NCI-H345 treated with DMSO at 0.1 percent for 48 hours (cell line): ENCODE results near the gene DUSP28.

Experiments
- DNase-seq: peaks from one replicate; lab custom pipeline; 2025; ENCODE audit not compliant: unreplicated experiment; lab: John Stamatoyannopoulos, UW

Gene DUSP28

GRCh38 chr2:240572141-240573031 lies 12.2 kb downstream of the DUSP28 start:
- DNase-seq, result no peak

- no peak for DNase-seq
These were observed 12.9 kb downstream of the DUSP28 start for GRCh38 chr2:240573071-240573515.

DNA sequence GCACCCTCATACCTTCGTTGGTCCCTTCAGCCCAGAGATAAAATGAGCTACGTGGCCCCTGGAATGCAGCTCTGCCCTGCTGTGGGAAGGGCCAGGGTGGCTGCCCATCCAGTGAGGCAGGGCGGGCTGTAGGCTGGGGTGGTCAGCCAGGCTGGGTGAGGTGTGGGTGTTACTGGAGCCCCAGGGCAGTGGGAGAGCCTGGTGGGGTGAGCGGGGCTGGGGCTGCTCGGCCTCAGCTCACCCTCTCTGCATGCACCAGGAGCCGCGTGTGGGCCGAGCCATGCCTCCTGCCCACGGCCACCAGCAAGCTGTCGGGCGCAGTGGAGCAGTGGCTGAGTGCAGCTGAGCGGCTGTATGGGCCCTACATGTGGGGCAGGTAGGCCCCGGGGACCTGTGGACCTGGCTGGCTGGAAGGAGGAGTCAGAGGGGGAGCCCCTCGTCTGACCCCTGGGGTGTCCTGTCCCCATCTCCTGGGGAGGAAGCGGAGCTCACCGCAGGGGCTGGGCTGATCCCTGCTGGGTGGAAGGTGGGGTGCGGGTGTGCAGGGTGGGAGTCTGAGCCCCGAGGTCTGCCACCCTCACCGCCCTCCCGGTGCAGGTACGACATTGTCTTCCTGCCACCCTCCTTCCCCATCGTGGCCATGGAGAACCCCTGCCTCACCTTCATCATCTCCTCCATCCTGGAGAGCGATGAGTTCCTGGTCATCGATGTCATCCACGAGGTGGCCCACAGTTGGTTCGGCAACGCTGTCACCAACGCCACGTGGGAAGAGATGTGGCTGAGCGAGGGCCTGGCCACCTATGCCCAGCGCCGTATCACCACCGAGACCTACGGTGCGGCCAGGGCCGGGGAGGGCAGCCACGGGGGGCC lies 13.6 kb downstream of the DUSP28 start:
- DNase-seq, result no peak

- no peak for DNase-seq
These were observed 14.4 kb downstream of the DUSP28 start for GRCh38 chr2:240574386-240575100.

DNA sequence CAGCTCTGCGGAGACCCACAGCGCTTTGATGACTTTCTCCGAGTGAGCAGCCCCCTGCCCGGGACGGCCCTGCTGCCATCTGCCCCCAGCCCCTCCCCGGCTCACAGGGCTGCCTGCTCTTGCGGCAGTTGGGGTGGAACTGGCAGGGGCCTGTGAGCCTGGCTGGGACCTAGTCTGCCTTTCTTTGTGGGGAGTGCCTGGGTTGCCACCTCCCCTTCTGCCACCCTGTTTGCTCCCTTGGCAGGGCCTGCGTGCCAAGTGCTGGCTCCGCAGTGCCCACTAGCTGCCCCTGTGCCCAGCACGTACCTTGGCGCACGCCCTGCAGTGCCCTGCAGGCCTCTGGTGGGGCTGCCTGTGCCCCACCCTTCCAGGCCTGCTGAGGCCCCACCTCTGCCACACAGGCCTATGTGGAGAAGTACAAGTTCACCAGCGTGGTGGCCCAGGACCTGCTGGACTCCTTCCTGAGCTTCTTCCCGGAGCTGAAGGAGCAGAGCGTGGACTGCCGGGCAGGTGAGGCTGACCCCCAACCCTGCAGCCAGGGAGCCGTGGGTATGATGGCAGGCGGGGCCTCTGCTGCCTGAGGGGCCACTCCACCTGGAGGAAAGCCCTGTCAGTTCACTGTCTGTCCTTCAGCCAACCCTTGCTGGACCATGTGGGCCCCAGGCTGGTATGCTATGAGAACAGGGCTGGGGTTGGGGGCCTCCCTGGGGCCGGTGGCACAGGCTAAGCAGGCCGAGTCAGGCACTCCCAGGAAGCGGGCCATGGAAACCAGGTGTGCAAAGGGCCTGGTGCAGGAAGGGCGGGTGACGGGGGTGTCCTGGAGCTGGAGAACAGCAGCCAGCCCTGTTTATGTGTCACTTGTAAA lies 15.2 kb downstream of the DUSP28 start:
- DNase-seq, result no peak

DNA sequence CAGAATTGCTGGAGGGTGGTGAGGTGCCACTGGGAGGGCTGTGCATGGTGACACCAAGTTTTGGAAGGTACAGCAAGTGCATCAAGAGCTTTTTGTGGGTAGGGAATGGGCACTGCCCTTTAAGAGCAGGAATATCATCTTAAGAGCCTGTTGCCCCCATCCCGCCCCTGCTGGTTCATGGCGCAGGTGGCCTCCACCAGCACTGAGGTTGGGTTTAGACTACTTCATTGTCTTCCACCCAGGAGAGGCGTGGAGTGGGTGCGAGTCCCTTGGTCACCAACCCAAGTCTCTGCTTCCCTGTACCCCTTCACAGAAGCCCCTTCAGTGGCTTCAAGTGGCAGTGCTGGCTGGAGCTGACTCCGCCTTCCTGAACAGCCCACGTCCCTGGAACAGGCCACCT lies 15.9 kb downstream of the DUSP28 start:
- DNase-seq, result no peak

- DNase-seq, result no peak
These were observed 16.5 kb downstream of the DUSP28 start for GRCh38 chr2:240576436-240577205.

DNA sequence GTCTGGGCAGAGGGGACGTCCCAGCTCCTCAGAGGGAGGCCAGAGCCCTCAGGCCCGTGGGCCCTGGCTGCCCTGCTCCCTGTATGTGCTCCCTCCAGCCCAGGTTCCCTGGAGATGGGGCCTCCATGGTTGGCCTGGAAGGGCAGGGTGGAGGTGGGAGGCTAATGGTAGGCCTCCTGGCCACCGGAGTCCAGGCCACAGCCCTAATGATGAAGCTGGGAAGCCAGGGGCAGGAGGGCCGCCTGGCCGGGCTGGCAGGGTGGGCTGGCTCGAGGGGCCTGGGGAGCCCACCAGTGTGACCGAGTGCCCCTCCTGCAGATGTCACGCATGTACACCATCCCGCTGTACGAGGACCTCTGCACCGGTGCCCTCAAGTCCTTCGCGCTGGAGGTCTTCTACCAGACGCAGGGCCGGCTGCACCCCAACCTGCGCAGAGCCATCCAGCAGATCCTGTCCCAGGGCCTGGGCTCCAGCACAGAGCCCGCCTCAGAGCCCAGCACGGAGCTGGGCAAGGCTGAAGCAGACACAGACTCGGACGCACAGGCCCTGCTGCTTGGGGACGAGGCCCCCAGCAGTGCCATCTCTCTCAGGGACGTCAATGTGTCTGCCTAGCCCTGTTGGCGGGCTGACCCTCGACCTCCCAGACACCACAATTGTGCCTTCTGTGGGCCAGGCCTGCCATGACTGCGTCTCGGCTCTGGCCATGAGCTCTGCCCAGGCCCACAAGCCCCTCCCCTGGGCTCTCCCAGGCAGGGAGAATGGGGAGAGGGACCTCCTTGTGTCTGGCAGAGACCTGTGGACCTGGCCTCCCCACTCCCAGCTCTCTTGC lies 17.3 kb downstream of the DUSP28 start:
- no peak for DNase-seq

DNA sequence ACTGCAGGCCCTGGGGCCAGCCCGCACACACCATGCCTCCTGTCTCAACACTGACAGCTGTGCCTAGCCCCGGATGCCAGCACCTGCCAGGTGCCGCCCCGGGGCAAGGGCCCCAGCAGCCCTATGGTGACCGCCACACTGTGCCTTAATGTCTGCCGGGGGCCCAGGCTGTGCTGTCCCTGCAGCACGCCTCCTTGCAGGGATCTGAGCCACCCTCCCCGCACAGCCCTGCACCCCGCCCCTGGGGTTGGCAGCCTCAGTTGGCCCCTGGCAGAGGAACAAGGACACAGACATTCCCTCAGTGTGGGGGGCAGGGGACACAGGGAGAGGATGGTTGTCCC lies 17.9 kb downstream of the DUSP28 start:
- no peak for DNase-seq

DNA sequence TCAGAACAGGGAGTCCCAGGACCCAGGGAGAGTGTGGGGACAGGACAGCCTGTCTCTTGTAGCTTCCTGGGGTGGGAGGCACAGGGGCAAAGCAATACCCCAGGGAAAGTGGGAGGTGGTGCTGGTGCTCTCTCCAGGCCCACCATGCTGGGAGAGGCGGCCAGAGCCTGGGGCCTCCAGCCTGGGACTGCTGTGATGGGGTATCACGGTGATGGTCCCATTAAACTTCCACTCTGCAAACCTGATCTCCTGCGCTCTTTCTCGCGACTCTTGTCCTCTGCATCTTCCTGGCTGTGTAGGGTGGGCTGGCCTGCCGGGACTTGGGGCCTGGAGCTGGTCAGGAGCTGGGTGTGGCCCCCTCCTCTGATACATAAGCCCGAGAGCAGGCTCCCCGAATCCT lies 18.3 kb downstream of the DUSP28 start:
- no peak for DNase-seq

- no peak for DNase-seq
These were observed 19.1 kb downstream of the DUSP28 start for GRCh38 chr2:240579071-240579762.

DNA sequence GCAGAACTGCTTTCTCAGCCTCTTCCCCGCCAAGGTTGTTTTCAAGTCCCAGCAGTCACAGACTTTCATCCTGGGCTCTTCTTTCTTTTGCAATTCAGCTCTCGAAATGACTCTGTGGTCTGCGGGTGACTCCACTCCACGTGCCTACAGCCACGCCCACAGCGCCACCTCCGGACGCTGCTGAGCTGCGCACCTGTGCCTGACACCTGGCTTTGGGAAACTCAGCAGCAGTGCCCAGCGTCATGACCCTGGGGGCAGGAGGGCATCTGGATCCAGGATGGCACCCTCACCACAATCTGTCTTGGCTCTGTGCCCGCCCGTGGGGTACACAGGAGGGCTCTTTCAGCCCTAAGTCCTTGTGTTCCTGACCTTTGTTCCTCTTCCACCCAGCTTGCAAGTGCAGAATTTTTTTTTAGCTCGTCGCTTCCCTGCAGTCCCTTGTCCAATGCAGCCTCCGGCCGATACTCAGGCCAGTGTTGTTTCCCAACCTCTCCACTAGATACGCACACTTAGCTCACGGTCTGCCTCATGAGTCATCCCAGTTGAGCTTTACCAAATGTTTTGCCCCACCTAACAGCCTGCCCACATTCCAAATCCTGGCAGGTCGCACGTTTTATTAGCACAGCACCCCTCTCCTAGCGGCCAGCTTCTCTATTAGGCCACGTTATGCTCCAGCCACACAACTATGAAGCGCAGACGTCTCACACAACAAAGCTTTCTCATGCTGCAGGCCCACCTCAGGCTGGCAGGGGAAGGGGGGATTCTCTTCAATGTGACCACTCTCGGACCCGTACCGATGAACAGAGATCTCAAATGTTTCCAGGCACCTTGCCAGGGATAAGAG lies 19.8 kb downstream of the DUSP28 start:
- DNase-seq, result no peak

DNA sequence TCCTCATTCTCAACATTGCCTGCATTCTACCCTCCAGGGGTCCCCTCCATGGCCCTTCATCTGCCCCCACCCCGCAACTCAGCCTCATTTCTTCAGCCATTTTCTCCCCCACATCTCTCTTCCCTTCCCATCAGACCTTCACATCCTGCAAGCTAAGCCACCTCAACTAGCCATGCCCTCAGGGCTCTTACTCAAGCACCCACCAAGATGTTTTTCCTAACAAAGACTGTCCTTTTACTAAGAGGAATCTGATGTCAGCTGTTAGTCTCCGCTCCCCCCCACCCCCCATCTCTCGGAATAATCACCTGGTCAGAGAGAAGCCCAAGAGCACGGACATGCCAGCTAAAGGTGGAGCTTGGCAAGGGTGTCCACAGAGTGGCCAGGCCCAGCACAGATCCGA lies 21.7 kb downstream of the DUSP28 start:
- no peak for DNase-seq

DNA sequence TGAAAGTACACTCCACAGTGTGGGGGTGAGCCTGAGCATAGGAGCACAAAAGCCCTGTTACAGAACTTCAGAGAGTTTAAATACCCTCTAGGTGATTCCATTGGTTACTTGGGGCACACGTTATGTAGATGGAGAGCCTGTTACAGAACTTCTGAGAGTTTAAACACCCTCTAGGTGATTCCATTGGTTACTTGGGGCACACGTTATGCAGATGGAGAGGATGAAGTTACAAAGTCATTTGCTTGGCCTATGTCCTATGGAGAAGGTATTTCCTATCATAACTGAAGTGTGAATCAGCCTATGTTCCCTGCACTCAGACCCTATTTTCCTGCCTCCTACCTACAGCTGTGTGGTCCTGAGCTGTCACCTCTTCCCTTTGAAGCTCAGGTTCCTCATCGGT lies 22.6 kb downstream of the DUSP28 start:
- no peak for DNase-seq

DNA sequence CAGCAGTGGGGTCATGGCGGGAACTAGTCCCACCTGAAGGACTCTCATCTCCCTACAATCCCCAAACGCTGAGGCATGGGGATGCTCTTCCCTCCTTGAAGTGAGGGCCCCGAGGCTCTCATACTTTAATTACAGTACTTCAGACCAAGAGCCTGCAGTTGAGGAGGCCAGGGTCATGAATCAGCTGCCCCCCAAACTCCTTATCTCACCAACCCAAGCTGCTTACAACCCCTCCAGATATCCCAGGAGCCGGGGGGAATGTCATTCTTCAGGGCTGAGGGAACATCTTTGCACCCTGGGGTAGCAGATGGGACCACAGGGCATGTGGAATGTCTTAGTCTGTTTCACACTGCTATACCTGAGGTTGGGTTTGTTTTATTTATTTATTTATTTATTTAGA lies 23.6 kb downstream of the DUSP28 start:
- no peak for DNase-seq

- no peak for DNase-seq
These were observed 24.4 kb downstream of the DUSP28 start for GRCh38 chr2:240584486-240585031.

DNA sequence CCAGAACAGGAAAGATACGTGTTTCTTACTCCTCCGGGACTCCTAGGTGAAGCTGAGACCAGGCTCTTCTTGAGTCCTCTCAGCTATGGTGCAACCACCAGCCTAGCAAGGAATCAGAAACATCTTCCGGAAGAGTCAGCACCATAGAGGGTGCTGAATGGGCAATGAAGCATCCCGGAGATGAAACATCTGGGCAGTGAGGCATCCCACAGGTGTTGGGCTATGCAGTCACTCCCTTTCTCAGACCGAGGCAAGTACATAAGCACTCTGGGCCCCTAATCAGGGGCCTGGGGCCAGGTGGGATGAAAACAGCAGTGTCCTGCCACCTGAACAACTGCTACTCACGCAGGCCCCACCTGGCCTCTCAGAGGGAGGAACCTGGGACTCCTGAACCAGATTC lies 24.9 kb downstream of the DUSP28 start:
- no peak for DNase-seq
